Coronary artery (tissue), 2 donors: ENCODE results near the gene CYP27B1.

ENCODE experiments used
- DNase-seq: peaks from one replicate; pipeline ENCODE4 v3.0.0-alpha.2; 2017; ENCODE audit warnings: low spot score
- H3K27ac ChIP-seq, 2 donors: fragments of 200-600 bp; sonication (generic); one replicate each; pipeline ENCODE4 v1.5.1; 2016 to 2019
- H3K4me3 ChIP-seq: fragments of 200-600 bp; sonication (generic); 2 replicates; pipeline ENCODE4 v1.5.1; 2016; ENCODE audit warnings: mild to moderate bottlenecking, moderate library complexity
- CTCF ChIP-seq: fragments of 200-600 bp; sonication (generic); IDR thresholded peaks from one replicate; pipeline ENCODE4 v1.5.1; 2019; ENCODE audit warnings: antibody characterized with exemption

The CYP27B1 gene

GRCh38 chr12:57811028-57811755, 44.3 kb upstream of the CYP27B1 start:
- no peak for DNase-seq
- no peak for TF ChIP-seq CTCF
- Histone ChIP-seq H3K27ac (no peak overlapping the region), H3K4me3 (no peak overlapping the region)

GRCh38 chr12:57810450-57810849, 43.6 kb upstream of the CYP27B1 start:
- DNase-seq: no peak
- Histone ChIP-seq H3K4me3 (no peak overlapping the region), H3K27ac (no peak overlapping the region)
- TF ChIP-seq CTCF: no peak

- Histone ChIP-seq H3K27ac (no peak overlapping the region), H3K4me3 (no peak overlapping the region)
- DNase-seq: no peak
- no peak for TF ChIP-seq CTCF
These were observed 42.5 kb upstream of the CYP27B1 start for GRCh38 chr12:57809425-57809824.

GRCh38 chr12:57808351-57808750, 41.5 kb upstream of the CYP27B1 start:
- H3K27ac ChIP-seq: no peak overlapping the region
- TF ChIP-seq CTCF: no peak
- H3K4me3 ChIP-seq: no peak overlapping the region
- DNase-seq: no peak

GRCh38 chr12:57807285-57807684, 40.4 kb upstream of the CYP27B1 start:
- Histone ChIP-seq H3K4me3 (no peak overlapping the region), H3K27ac (no peak overlapping the region)
- no peak for TF ChIP-seq CTCF
- DNase-seq: no peak

- no peak overlapping the region for H3K27ac ChIP-seq
- no peak overlapping the region for H3K4me3 ChIP-seq
- no peak for TF ChIP-seq CTCF
- no peak for DNase-seq
These were observed 39.8 kb upstream of the CYP27B1 start for GRCh38 chr12:57806677-57807076.

GRCh38 chr12:57803319-57803893, 36.5 kb upstream of the CYP27B1 start:
- peak; percentile 65 for TF ChIP-seq CTCF
- no peak for DNase-seq
- H3K27ac ChIP-seq: peak overlapping the region in 1 of 2 donors; percentile 47
- no peak overlapping the region for H3K4me3 ChIP-seq
